Neural crest cell (in vitro differentiated cells): ENCODE measurements around the gene LYSMD2. TPM values are rescaled to one million over a fixed set of nuclear protein-coding genes. Genes with fewer than 3 reads are reported as not detected.
A peak's percentile ranks its signal among the peaks of the same experiment; 100 is the strongest.

ENCODE experiments used
- DNase-seq: peaks from one replicate; pipeline ENCODE4 v3.0.0; 2021; ENCODE audit warnings: low read depth, mixed read lengths, low spot score
- H3K27ac Mint-ChIP-seq: one replicate; pipeline ENCODE4 v1.8.0; 2021; ENCODE audit warnings: mild to moderate bottlenecking, mixed read lengths; ENCODE audit not compliant: unreplicated experiment
- H3K27me3 Mint-ChIP-seq: 2 replicates; pipeline ENCODE4 v1.8.0; 2021; ENCODE audit warnings: low read depth, mild to moderate bottlenecking, mixed read lengths
- H3K36me3 Mint-ChIP-seq: 2 replicates; pipeline ENCODE4 v1.8.0; 2021; ENCODE audit warnings: low read depth, mild to moderate bottlenecking, mixed read lengths
- H3K4me1 Mint-ChIP-seq: 2 replicates; pipeline ENCODE4 v1.8.0; 2021; ENCODE audit warnings: mixed read lengths
- H3K4me3 Mint-ChIP-seq: one replicate; pipeline ENCODE4 v1.8.0; 2021; ENCODE audit warnings: mild to moderate bottlenecking, mixed read lengths
- H3K9me3 Mint-ChIP-seq: 2 replicates; pipeline ENCODE4 v1.8.0; 2021; ENCODE audit warnings: mixed read lengths
- CTCF ChIP-seq: fragments of 200-600 bp; sonication (generic); conservative IDR thresholded peaks from 2 replicates; pipeline ENCODE4 v1.5.0; 2021; ENCODE audit warnings: antibody characterized with exemption, mild to moderate bottlenecking
- total RNA-seq: library from RNA; stranded (reverse); gene quantifications from 2 replicates; pipeline ENCODE4 v1.2.1, GENCODE V29; 2021

The LYSMD2 gene
- total RNA-seq, 1 donor from 2014 or later = 2.4 TPM

GRCh38 chr15:51749307-51749706, 11.9 kb upstream of the LYSMD2 start:
- H3K27me3 Mint-ChIP-seq = peaks cover 85% of the 10 kb centered on the region

DNA sequence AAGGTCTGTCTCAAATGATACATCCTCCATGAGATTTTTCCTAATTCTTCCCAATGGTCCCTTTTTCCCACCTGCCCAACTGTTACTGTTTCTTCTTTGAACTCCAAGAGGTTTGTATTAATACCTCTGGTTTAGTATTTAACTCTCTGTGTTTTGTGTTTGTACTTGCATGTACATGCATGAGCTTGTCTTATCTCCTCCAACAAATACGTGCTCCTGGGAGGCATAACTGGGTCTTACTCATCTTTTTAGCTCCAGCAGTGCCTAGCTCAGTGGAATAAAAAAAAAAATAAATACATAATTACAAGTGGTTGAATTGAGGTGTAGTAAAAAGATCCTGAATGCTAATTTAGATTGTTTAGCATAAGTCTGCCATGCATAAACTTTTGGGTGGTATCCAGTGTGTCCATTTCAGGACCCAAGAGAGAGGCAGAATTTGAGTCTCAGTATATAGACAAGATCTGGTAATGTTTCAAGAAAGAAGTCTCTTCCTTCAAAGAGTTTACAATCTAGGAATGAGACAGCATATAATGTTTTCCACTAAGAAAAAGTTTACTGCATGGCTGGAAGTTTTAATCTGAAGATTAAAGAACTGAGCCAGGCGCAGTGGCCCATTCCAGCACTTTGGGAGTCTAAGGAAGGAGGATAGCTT, 1.7 kb upstream of the LYSMD2 start:
- Mint-ChIP-seq H3K9me3 (no peaks in the 10 kb centered on the region), H3K4me1 (peaks cover 16% of the 10 kb centered on the region), H3K36me3 (no peaks in the 10 kb centered on the region), H3K27ac (no peak overlapping the region), H3K27me3 (peaks cover 50% of the 10 kb centered on the region), H3K4me3 (peak overlapping the region; percentile 70)
- no peak for TF ChIP-seq CTCF
- no peak for DNase-seq

More at GRCh38 chr15:51749307-51749706, 11.9 kb upstream of the LYSMD2 start:
- Mint-ChIP-seq H3K36me3 (no peaks in the 10 kb centered on the region), H3K4me1 (peaks cover 25% of the 10 kb centered on the region), H3K27ac (no peak overlapping the region), H3K4me3 (no peak overlapping the region), H3K9me3 (no peaks in the 10 kb centered on the region)
- no peak for DNase-seq
- no peak for TF ChIP-seq CTCF

GRCh38 chr15:51738553-51738952, 1.1 kb upstream of the LYSMD2 start:
- Mint-ChIP-seq H3K27me3 (peaks cover 44% of the 10 kb centered on the region), H3K4me3 (peak overlapping the region; percentile 70), H3K27ac (no peak overlapping the region), H3K4me1 (peaks cover 16% of the 10 kb centered on the region), H3K36me3 (no peaks in the 10 kb centered on the region), H3K9me3 (no peaks in the 10 kb centered on the region)
- TF ChIP-seq CTCF = no peak
- no peak for DNase-seq

DNA sequence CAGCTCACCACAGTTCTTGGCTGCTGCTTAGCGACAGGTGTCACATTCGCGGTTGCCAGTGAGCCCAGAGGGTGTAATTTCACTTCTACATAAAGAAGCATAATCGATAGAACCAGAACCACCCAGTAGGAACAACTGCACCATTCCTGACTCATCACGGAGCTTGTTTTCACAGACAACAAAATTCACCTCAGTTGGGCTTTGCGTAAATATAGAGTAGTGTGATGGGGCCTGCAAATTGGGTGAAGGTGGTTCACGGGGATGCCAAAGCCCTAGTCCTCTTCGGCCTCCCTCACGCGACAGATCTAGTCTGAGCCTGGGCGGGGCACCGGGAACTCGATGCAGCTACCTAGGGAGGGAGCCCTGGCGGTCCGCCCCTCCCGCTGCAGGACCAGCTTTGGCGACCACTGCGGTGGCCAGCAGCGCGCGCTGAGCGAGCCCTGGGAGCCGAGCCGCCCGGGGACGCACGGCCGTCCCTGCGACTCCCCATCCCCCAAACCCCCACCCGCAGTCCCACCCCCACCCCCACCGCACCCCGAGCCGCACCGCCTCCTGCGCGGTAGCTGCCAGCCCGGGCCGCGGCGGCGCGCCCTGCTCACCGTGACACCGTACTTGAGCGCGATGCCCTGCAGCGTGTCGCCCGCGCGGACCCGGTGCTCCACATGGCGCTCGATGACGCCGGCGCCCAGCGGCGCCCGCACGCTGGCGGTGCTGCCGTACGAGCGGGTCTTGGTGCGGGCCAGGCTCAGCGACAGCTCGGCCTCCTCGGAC, 519 bp downstream of the LYSMD2 start:
- Mint-ChIP-seq H3K9me3 (no peaks in the 10 kb centered on the region), H3K4me3 (peak overlapping the region; percentile 86), H3K27ac (no peak overlapping the region), H3K4me1 (peaks cover 16% of the 10 kb centered on the region), H3K27me3 (peaks cover 28% of the 10 kb centered on the region), H3K36me3 (no peaks in the 10 kb centered on the region)
- DNase-seq = peak; percentile 36
- TF ChIP-seq CTCF = no peak

DNA sequence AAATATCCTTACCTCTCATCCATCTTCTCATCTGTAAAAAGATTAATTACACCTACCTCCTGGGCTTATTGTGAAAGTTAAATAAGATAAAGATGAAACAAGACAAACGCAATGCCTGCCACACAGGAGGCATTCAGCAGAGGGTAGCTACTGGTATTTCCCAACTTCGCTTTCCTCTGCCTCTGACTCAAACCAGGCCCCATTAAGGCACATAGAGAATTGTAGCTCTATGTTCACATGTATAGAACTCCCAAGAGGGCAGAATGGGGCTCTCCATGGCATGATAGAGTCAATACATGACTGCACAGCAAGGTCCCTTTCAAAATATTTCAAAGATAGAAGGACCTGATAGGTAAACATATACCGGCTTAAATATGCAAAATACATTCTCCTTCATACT, 1.4 kb downstream of the LYSMD2 start:
- Mint-ChIP-seq H3K9me3 (no peaks in the 10 kb centered on the region), H3K36me3 (no peaks in the 10 kb centered on the region), H3K27me3 (peaks cover 28% of the 10 kb centered on the region), H3K4me1 (peaks cover 16% of the 10 kb centered on the region), H3K27ac (no peak overlapping the region), H3K4me3 (peak overlapping the region; percentile 86)
- TF ChIP-seq CTCF = no peak
- DNase-seq = no peak
